ENCODE measurements around the gene OPN1LW.

GRCh38 chrX:154117566-154117965 is 26.5 kb upstream of the OPN1LW start:
- TF ChIP-seq CTCF (conservative IDR thresholded peaks at IDR 0.05; ENCODE audit: low read depth, low read length): no peak
- TF ChIP-seq EZH2 (IDR thresholded peaks at IDR 0.05; ENCODE audit: borderline replicate concordance, low read depth, low read length, poor library complexity, severe bottlenecking): no peak
